Ammon's horn (tissue), 1 donor: Measurements from ENCODE around the gene HDAC11.
"Not testable (repeated sequence)": the region's sequence is repeated elsewhere in the genome, so short reads cannot be mapped to it uniquely, and the experiment has no call there.

Experiments
- DNase-seq: peaks from one replicate; pipeline ENCODE4 v3.0.0-alpha.2; 2016; ENCODE audit warnings: low spot score

HDAC11 gene

GRCh38 chr3:13493867-13494441 is 13.8 kb downstream of the HDAC11 start:
- peak; percentile 57 for DNase-seq

- DNase-seq = peak; percentile 88
Measured at GRCh38 chr3:13494463-13495350, 14.6 kb downstream of the HDAC11 start.

GRCh38 chr3:13495351-13495813 is 15.3 kb downstream of the HDAC11 start:
- DNase-seq = no peak

GRCh38 chr3:13495921-13496723 is 16.0 kb downstream of the HDAC11 start:
- DNase-seq = peak; percentile 94

GRCh38 chr3:13496879-13497278 is 16.8 kb downstream of the HDAC11 start:
- no peak for DNase-seq

- DNase-seq = no peak
Measured at GRCh38 chr3:13497386-13497785, 17.3 kb downstream of the HDAC11 start.

- DNase-seq = peak; percentile 75
Measured at GRCh38 chr3:13498354-13499060, 18.4 kb downstream of the HDAC11 start.

GRCh38 chr3:13499246-13499645 is 19.1 kb downstream of the HDAC11 start:
- DNase-seq = not testable (repeated sequence)

- DNase-seq = no peak
Measured at GRCh38 chr3:13500133-13500885, 20.2 kb downstream of the HDAC11 start.

- DNase-seq = no peak
Measured at GRCh38 chr3:13501056-13501455, 20.9 kb downstream of the HDAC11 start.

GRCh38 chr3:13501521-13501920 is 21.4 kb downstream of the HDAC11 start:
- DNase-seq = no peak

- DNase-seq = no peak
Measured at GRCh38 chr3:13501958-13502790, 22.1 kb downstream of the HDAC11 start.

- DNase-seq = no peak
Measured at GRCh38 chr3:13502791-13503060, 22.6 kb downstream of the HDAC11 start.

GRCh38 chr3:13504161-13504831 is 24.2 kb downstream of the HDAC11 start:
- DNase-seq = no peak

GRCh38 chr3:13505147-13506130 is 25.3 kb downstream of the HDAC11 start:
- no peak for DNase-seq

GRCh38 chr3:13506239-13506638 is 26.1 kb downstream of the HDAC11 start:
- DNase-seq = no peak

GRCh38 chr3:13506680-13507079 is 26.6 kb downstream of the HDAC11 start:
- DNase-seq = no peak

GRCh38 chr3:13507247-13507569 is 27.1 kb downstream of the HDAC11 start:
- DNase-seq = no peak
